ENCODE data around the gene NREP. TPM values are rescaled to one million over a fixed set of nuclear protein-coding genes. Genes with fewer than 3 reads are reported as not detected.

Gene NREP
- polyA plus RNA-seq, 3 donors = 16.6 to 23.6 (median 17.1) TPM

DNA sequence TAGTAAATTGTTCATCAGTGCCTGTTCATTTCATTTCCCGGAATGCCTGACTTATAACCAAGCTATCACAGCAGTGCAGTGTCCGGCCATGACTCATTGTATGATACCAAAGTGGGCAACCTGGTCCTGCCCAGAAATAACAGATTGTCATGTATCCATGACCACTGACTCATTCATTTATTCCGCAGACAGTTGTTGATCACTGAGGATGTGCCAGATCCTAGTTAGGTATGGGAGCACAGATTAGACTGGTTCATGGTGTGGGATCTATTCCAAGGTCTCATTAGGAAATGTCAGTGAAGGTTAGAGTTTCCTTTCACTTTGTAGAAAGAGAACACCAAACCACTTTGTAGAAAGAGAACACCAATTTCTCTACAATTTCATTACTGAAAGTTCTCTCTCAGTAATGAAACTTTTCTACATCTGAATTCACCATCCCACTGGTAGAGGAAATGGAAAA is 8.7 kb downstream of the NREP start:
- H4K20me1 ChIP-seq (ENCODE audit: insufficient read depth, low read length) = no peaks in the 10 kb centered on the region
- Mint-ChIP-seq H3K36me3 (peaks cover 7 to 27% of the 10 kb centered on the region in 2 donors), H3K4me3 (no peak overlapping the region), H3K27me3 (ENCODE audit: low read depth in 3 of 3) (no peaks in the 10 kb centered on the region), H3K4me1 (peaks cover 6% of the 10 kb centered on the region), H3K27ac (no peak overlapping the region), H3K9me3 (no peaks in the 10 kb centered on the region)
- TF ChIP-seq, protein P1, sequence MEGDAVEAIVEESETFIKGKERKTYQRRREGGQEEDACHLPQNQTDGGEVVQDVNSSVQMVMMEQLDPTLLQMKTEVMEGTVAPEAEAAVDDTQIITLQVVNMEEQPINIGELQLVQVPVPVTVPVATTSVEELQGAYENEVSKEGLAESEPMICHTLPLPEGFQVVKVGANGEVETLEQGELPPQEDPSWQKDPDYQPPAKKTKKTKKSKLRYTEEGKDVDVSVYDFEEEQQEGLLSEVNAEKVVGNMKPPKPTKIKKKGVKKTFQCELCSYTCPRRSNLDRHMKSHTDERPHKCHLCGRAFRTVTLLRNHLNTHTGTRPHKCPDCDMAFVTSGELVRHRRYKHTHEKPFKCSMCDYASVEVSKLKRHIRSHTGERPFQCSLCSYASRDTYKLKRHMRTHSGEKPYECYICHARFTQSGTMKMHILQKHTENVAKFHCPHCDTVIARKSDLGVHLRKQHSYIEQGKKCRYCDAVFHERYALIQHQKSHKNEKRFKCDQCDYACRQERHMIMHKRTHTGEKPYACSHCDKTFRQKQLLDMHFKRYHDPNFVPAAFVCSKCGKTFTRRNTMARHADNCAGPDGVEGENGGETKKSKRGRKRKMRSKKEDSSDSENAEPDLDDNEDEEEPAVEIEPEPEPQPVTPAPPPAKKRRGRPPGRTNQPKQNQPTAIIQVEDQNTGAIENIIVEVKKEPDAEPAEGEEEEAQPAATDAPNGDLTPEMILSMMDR (IDR thresholded peaks at IDR 0.05) = no peak
- no peak for DNase-seq
- no peaks in the 10 kb centered on the region for H3K27me3 ChIP-seq (ENCODE audit: control insufficient read depth in 2 of 2, insufficient read depth in 2 of 2, low read length in 2 of 2)
- 100% methylated on average over 2 of the region's 3 CpGs for WGBS (ENCODE audit: insufficient coverage)
- intact Hi-C loops (cut with micrococcal nuclease) = no loop called here
- H3K9me3 ChIP-seq (replicated peaks in 1 of 2; ENCODE audit: control insufficient read depth in 1 of 2, insufficient read depth in 1 of 2, low read length in 2 of 2) = no peaks in the 10 kb centered on the region
- no peak overlapping the region for H3K9ac ChIP-seq (ENCODE audit: insufficient read depth, low read length, poor library complexity, severe bottlenecking)
- H3K36me3 ChIP-seq (replicated peaks in 1 of 2; ENCODE audit: control insufficient read depth in 1 of 2, insufficient read depth in 2 of 2, low read length in 2 of 2) = peaks cover 5 to 7% of the 10 kb centered on the region in 2 donors
- H3K4me2 ChIP-seq (replicated peaks; ENCODE audit: extremely low read depth, low read length, poor library complexity, severe bottlenecking) = no peak overlapping the region
- H3K79me2 ChIP-seq (ENCODE audit: insufficient read depth, low read length) = peaks cover 14% of the 10 kb centered on the region
- H2AFZ ChIP-seq (ENCODE audit: insufficient read depth, low read depth, low read length, poor library complexity, severe bottlenecking) = no peak overlapping the region
- H3K4me3 ChIP-seq (replicated peaks in 1 of 3; ENCODE audit: low read depth in 2 of 3, low read length in 3 of 3) = no peak overlapping the region
- H3K4me1 ChIP-seq (ENCODE audit: control insufficient read depth in 1 of 2, insufficient read depth in 2 of 2, low read length in 2 of 2) = no peaks in the 10 kb centered on the region
- no peak overlapping the region for H3K27ac ChIP-seq (ENCODE audit: low read depth in 1 of 2, low read length in 2 of 2)

DNA sequence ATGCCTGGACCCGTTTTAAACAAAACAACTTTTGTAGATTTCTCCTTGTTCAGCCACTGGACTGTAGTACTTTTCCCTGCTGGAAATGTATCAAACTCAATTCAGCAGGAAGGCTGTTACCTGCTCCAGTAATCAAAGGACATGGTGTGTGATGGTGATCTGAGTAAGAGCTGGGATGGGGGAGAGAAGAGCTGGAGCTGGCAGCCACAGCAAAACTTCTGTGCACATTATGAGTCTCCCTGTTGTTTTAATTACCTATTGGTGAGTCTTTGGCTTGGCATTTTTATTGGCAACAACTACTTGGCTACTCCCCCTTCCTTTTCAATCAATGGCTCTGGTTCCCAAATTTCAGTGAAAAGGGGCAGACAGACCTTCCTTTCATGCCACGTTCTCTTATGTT is 9.7 kb downstream of the NREP start:
- Histone ChIP-seq H3K9ac (ENCODE audit: insufficient read depth, low read length, poor library complexity, severe bottlenecking) (no peak overlapping the region), H3K4me1 (ENCODE audit: control insufficient read depth in 1 of 2, insufficient read depth in 2 of 2, low read length in 2 of 2) (no peaks in the 10 kb centered on the region), H2AFZ (ENCODE audit: insufficient read depth, low read depth, low read length, poor library complexity, severe bottlenecking) (no peak overlapping the region), H3K9me3 (replicated peaks in 1 of 2; ENCODE audit: control insufficient read depth in 1 of 2, insufficient read depth in 1 of 2, low read length in 2 of 2) (no peaks in the 10 kb centered on the region), H3K36me3 (replicated peaks in 1 of 2; ENCODE audit: control insufficient read depth in 1 of 2, insufficient read depth in 2 of 2, low read length in 2 of 2) (peaks cover 5 to 7% of the 10 kb centered on the region in 2 donors), H4K20me1 (ENCODE audit: insufficient read depth, low read length) (no peaks in the 10 kb centered on the region), H3K4me2 (replicated peaks; ENCODE audit: extremely low read depth, low read length, poor library complexity, severe bottlenecking) (no peak overlapping the region), H3K79me2 (ENCODE audit: insufficient read depth, low read length) (peaks cover 6% of the 10 kb centered on the region), H3K27me3 (ENCODE audit: control insufficient read depth in 2 of 2, insufficient read depth in 2 of 2, low read length in 2 of 2) (no peaks in the 10 kb centered on the region), H3K4me3 (replicated peaks in 1 of 3; ENCODE audit: low read depth in 2 of 3, low read length in 3 of 3) (no peak overlapping the region), H3K27ac (ENCODE audit: low read depth in 1 of 2, low read length in 2 of 2) (no peak overlapping the region)
- Mint-ChIP-seq H3K36me3 (peaks cover 6 to 27% of the 10 kb centered on the region in 2 donors), H3K27me3 (ENCODE audit: low read depth in 3 of 3) (no peaks in the 10 kb centered on the region), H3K9me3 (no peaks in the 10 kb centered on the region), H3K4me3 (no peak overlapping the region), H3K27ac (no peak overlapping the region), H3K4me1 (peaks cover 6% of the 10 kb centered on the region)
- intact Hi-C loops (cut with micrococcal nuclease) = no loop called here
- 80% methylated on average over 1 of the region's 2 CpGs for WGBS (ENCODE audit: insufficient coverage)
- TF ChIP-seq, protein P1 (IDR thresholded peaks at IDR 0.05) = no peak
- no peak for DNase-seq

Data from CD14-positive monocyte (primary cell).